ENCODE measurements around the gene VPS9D1. TPM values are rescaled to one million over a fixed set of nuclear protein-coding genes. Genes with fewer than 3 reads are reported as not detected.

VPS9D1 gene
- total RNA-seq, 1 donor from 2014 or later, result 12.6 TPM

DNA sequence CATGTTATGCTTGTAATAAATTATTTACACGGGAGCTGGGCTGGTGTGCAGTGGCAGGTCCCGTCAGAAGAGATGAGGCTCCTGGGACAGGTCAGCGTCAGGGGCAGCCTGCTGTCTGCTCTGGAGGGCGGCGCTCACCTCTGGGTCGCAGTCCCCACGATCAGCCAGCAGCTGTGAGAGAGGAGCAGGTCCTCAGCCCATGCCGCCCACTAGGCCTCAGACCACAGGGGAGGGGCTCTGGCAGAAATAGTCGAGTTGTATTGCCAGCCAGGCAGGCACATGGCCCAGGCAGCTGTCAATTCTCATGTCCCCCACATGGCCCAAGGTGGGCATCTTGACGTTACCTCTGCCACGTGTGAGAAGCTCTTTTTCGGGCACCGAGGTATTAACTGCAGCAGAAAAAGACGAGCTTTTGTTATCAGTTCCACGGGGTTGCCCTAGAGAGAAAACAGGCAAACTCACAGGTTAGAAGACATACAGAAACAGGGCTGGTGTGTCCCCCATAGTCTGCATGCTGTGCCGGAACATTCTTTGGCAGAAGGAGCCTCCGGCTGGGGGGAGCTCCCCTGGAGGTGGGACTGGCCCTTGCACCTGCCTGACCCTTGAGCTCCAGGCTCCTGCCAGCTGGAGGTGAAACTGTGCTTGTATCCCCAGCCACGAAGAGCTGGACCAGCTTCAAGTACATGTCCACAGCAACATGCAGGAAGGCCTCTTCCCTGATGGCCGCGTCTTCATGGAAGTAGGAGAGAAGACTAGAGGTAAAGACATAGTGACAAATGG is 18.0 kb upstream of the VPS9D1 start:
- Histone ChIP-seq H3K27me3 (ENCODE audit: low read depth) (no peaks in the 10 kb centered on the region), H3K27ac (replicated peaks) (no peak overlapping the region), H3K4me1 (no peaks in the 10 kb centered on the region), H3K36me3 (peaks cover 77% of the 10 kb centered on the region), H3K4me3 (no peak overlapping the region), H3K9me3 (replicated peaks) (no peaks in the 10 kb centered on the region)
- no peak for DNase-seq
- intact Hi-C loops (cut with micrococcal nuclease), result no loop called here
- no peak for TF ChIP-seq CTCF (IDR thresholded peaks at IDR 0.05; ENCODE audit: borderline replicate concordance)

DNA sequence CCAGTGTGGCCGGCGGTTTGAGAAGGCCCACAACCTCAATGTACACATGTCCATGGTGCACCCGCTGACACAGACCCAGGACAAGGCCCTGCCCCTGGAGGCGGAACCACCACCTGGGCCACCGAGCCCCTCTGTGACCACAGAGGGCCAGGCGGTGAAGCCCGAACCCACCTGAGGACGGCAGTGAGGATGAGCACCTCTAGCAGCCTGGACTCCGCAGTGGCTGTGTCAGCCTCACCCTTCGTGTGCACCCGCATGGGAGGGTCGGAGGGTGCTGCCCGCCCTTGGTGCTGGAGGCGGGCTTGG is 17.3 kb upstream of the VPS9D1 start:
- H3K9me3 ChIP-seq (replicated peaks), result no peaks in the 10 kb centered on the region
- no peak overlapping the region for H3K4me3 ChIP-seq
- H3K27ac ChIP-seq (replicated peaks), result no peak overlapping the region
- no peaks in the 10 kb centered on the region for H3K27me3 ChIP-seq (ENCODE audit: low read depth)
- intact Hi-C loops (cut with micrococcal nuclease), result no loop called here
- no peak for DNase-seq
- TF ChIP-seq CTCF (IDR thresholded peaks at IDR 0.05; ENCODE audit: borderline replicate concordance), result no peak
- no peaks in the 10 kb centered on the region for H3K4me1 ChIP-seq
- peaks cover 84% of the 10 kb centered on the region for H3K36me3 ChIP-seq

DNA sequence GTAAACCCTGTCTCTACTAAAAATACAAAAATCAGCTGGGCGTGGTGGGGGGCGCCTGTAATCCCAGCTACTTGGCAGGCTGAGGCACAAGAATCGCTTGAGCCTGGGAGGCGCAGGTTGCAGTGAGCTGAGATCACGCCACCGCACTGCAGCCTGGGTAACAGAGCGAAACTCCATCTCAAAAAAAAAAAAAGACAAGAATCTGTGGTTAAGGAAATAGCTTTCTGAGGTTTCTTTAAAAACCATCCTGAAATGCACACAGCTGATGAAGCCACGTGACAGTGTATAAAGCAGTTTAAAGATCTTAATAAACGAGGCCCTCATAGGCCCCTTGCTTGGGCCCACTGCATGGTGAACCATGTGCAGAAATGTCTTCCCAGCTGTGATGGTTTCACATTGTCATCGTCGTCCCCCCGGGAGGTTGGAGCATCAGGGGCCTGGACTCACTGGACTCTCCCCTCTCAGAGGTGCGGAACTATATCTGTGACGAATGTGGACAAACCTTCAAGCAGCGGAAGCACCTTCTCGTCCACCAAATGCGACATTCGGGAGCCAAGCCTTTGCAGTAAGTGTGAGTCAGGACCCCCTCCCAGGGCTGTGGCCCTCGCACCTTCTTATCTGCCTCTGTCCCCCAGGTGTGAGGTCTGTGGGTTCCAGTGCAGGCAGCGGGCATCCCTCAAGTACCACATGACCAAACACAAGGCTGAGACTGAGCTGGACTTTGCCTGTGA is 16.8 kb upstream of the VPS9D1 start:
- peaks cover 86% of the 10 kb centered on the region for H3K36me3 ChIP-seq
- TF ChIP-seq CTCF (IDR thresholded peaks at IDR 0.05; ENCODE audit: borderline replicate concordance), result no peak
- H3K4me3 ChIP-seq, result no peak overlapping the region
- no peaks in the 10 kb centered on the region for H3K4me1 ChIP-seq
- H3K27ac ChIP-seq (replicated peaks), result no peak overlapping the region
- intact Hi-C loops (cut with micrococcal nuclease), result no loop called here
- no peak for DNase-seq
- no peaks in the 10 kb centered on the region for H3K27me3 ChIP-seq (ENCODE audit: low read depth)
- H3K9me3 ChIP-seq (replicated peaks), result no peaks in the 10 kb centered on the region

GRCh38 chr16:89736554-89736953 is 15.9 kb upstream of the VPS9D1 start:
- Histone ChIP-seq H3K27me3 (ENCODE audit: low read depth) (no peaks in the 10 kb centered on the region), H3K9me3 (replicated peaks) (no peaks in the 10 kb centered on the region), H3K4me3 (no peak overlapping the region), H3K4me1 (no peaks in the 10 kb centered on the region), H3K27ac (replicated peaks) (no peak overlapping the region), H3K36me3 (peaks cover 93% of the 10 kb centered on the region)
- intact Hi-C loops (cut with micrococcal nuclease), result no loop called here
- no peak for DNase-seq
- no peak for TF ChIP-seq CTCF (IDR thresholded peaks at IDR 0.05; ENCODE audit: borderline replicate concordance)

GRCh38 chr16:89733792-89734191 is 13.1 kb upstream of the VPS9D1 start:
- Histone ChIP-seq H3K36me3 (peaks cover 94% of the 10 kb centered on the region), H3K27me3 (ENCODE audit: low read depth) (no peaks in the 10 kb centered on the region), H3K4me1 (peaks cover 5% of the 10 kb centered on the region), H3K4me3 (no peak overlapping the region), H3K9me3 (replicated peaks) (no peaks in the 10 kb centered on the region), H3K27ac (replicated peaks) (no peak overlapping the region)
- no peak for TF ChIP-seq CTCF (IDR thresholded peaks at IDR 0.05; ENCODE audit: borderline replicate concordance)
- no peak for DNase-seq
- intact Hi-C loops (cut with micrococcal nuclease), result no loop called here

Measured in left ventricle myocardium inferior (tissue), 1 donor.